Esophagus squamous epithelium (tissue), 5 donors: ENCODE measurements around the gene CCNB2. TPM values are rescaled to one million over a fixed set of nuclear protein-coding genes. Genes with fewer than 3 reads are reported as not detected.

Experiments used
- DNase-seq: peaks from one replicate; lab custom pipeline; 2025; lab: John Stamatoyannopoulos, UW
- H3K27ac ChIP-seq, 4 donors: fragments of 200-600 bp; sonication (generic); one replicate each; pipeline ENCODE4 v1.5.1; 2016 to 2019; ENCODE audit warnings: mild to moderate bottlenecking in 1 of 4
- H3K27me3 ChIP-seq, 4 donors: fragments of 200-600 bp; sonication (generic); 1 replicate in 3 of 4; 2 replicates in 1 of 4; pipeline versions ENCODE4 v1.5.1 to v1.6.0; 2017 to 2021; ENCODE audit warnings: antibody characterized with exemption in 1 of 4
- H3K36me3 ChIP-seq, 3 donors: fragments of 200-600 bp; sonication (generic); one replicate each; pipeline ENCODE4 v1.5.1; 2016 to 2019
- H3K4me1 ChIP-seq, 3 donors: fragments of 200-600 bp; sonication (generic); one replicate each; pipeline ENCODE4 v1.5.1; 2017 to 2019
- H3K4me3 ChIP-seq, 4 donors: fragments of 200-600 bp; sonication (generic); 1 replicate in 3 of 4; 2 replicates in 1 of 4; pipeline ENCODE4 v1.5.1; 2016 to 2019; ENCODE audit warnings: mild to moderate bottlenecking in 2 of 4, moderate library complexity in 1 of 4
- H3K9me3 ChIP-seq, 3 donors: fragments of 200-600 bp; sonication (generic); one replicate each; pipeline ENCODE4 v1.5.1; 2016 to 2019
- CTCF ChIP-seq, 6 experiments: fragments of 450-650 bp in 4 of 6; fragments of 200-600 bp in 2 of 6; sonication (generic) in 2 of 6; IDR thresholded peaks; one replicate each; pipeline ENCODE4 v1.5.1; 2016 to 2019; ENCODE audit warnings: antibody characterized with exemption in 6 of 6, mild to moderate bottlenecking in 4 of 6, moderate library complexity in 4 of 6
- POLR2A ChIP-seq, 4 donors: fragments of 450-650 bp; IDR thresholded peaks; one replicate each; pipeline ENCODE4 v1.6.1; 2017; ENCODE audit warnings: antibody characterized with exemption in 4 of 4, mild to moderate bottlenecking in 4 of 4, moderate library complexity in 3 of 4
- WGBS, 2 donors: methylation state at CpG; one replicate each; pipeline ENCODE4 v1.1.5; 2018; 5-methylcytosine and 5-hydroxymethylcytosine counted together
- intact Hi-C: fragments of 100-400 bp; cut with DNase I; formaldehyde crosslinking; loops from one replicate; pipeline ENCODE4 v1.15.0; 2022
- total RNA-seq, 4 donors: library from RNA; depleted of rRNA; stranded (reverse); fragments of >200 nt; gene quantifications; one replicate each; pipeline ENCODE4 v1.1.0, GENCODE V29; 2016
- donor health status: DM: yes; HTN: yes; CAD: no.

Gene CCNB2
- total RNA-seq, 4 donors from 2014 or later, result 12.2 to 38.9 (median 23.0) TPM

DNA sequence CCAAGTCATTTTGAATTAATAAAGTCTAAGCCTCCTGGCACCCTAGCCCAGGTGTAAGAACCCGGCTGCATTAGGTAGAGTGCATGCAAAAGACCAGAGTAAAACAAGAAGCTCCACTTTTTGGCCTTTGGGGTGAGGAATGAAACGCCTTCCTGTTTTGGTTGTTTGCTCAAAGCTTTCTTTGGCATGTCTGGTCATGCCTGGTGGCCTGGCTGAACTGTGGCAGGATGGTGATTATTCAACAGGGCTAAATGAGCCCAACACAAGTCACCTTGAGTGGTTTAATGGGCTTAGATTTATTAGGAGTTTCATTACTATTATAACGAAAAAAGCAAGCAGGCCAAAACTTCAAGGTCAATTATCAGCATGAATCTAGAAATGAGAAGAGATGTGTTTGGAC is 60.8 kb downstream of the CCNB2 start:
- no peak overlapping the region for H3K4me3 ChIP-seq
- no peak for TF ChIP-seq CTCF (IDR thresholded peaks at IDR 0.05)
- TF ChIP-seq POLR2A (IDR thresholded peaks at IDR 0.05), result no peak
- H3K27me3 ChIP-seq, result no peaks in the 10 kb centered on the region
- H3K36me3 ChIP-seq, result peaks cover 0 to 24% (median 8%) of the 10 kb centered on the region in 3 donors
- peaks cover 25 to 63% (median 28%) of the 10 kb centered on the region in 3 donors for H3K4me1 ChIP-seq
- H3K27ac ChIP-seq, result peak overlapping the region; percentile 63 to 83 (median 77)
- intact Hi-C loops, result no loop called here
- WGBS, 2 donors, result 31 to 52% methylated on average over 3 of the region's 3 CpGs
- no peak for DNase-seq
- H3K9me3 ChIP-seq, result no peaks in the 10 kb centered on the region

- intact Hi-C loops, result no loop called here
- WGBS, 2 donors, result 43 to 44% methylated on average over 4 of the region's 4 CpGs
- peaks cover 29 to 68% (median 32%) of the 10 kb centered on the region in 3 donors for H3K4me1 ChIP-seq
- H3K27me3 ChIP-seq, result no peaks in the 10 kb centered on the region
- no peak for DNase-seq
- no peak overlapping the region for H3K4me3 ChIP-seq
- TF ChIP-seq POLR2A (IDR thresholded peaks at IDR 0.05) (no peak), CTCF (IDR thresholded peaks at IDR 0.05) (no peak)
- H3K9me3 ChIP-seq, result no peaks in the 10 kb centered on the region
- H3K36me3 ChIP-seq, result peaks cover 0 to 21% (median 7%) of the 10 kb centered on the region in 3 donors
- H3K27ac ChIP-seq, result peak overlapping the region; percentile 63 to 83 (median 77)
These were observed 61.2 kb downstream of the CCNB2 start for GRCh38 chr15:59166166-59166565.

DNA sequence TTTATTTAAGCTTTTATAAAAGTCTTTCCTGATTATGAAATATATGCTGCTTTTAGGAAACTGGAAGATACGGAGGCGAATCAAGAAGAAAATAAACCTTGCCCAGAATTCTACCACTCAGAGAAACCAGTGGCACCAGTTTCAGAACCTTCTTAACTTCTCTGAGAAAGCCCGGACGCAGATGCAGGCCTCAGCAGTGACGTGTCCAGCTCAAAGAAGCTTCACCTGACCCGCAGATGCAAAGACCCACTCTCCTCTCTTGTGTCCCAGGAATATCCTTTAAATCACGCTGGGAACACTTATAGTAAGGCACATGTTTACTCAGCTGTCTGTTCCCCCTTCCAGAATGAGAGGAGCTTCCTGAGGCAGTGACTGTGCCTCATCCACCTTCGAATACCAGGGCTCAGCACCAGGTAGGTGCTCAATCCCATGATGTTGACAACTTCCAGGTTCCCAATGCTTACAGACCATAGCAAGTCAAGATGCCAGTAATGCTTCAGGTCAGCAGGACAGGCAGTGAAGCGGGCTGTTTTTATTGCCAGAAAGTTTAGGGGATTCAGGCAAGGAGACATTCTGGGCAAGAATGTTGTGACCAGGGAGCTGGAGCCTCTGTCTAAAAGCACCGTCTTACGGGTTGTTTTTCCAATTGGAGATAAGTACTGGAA is 61.8 kb downstream of the CCNB2 start:
- DNase-seq, result no peak
- H3K36me3 ChIP-seq, result peaks cover 0 to 21% (median 3%) of the 10 kb centered on the region in 3 donors
- peak overlapping the region; percentile 63 to 83 (median 77) for H3K27ac ChIP-seq
- peaks cover 30 to 73% (median 33%) of the 10 kb centered on the region in 3 donors for H3K4me1 ChIP-seq
- 52 to 64% methylated on average over 7 to 11 of the region's 11 CpGs for whole genome bisulfite sequencing, 2 donors
- no peak overlapping the region for H3K4me3 ChIP-seq
- intact Hi-C loops, result no loop called here
- H3K9me3 ChIP-seq, result no peaks in the 10 kb centered on the region
- no peak for TF ChIP-seq CTCF (IDR thresholded peaks at IDR 0.05)
- no peak for TF ChIP-seq POLR2A (IDR thresholded peaks at IDR 0.05)
- H3K27me3 ChIP-seq, result no peaks in the 10 kb centered on the region

DNA sequence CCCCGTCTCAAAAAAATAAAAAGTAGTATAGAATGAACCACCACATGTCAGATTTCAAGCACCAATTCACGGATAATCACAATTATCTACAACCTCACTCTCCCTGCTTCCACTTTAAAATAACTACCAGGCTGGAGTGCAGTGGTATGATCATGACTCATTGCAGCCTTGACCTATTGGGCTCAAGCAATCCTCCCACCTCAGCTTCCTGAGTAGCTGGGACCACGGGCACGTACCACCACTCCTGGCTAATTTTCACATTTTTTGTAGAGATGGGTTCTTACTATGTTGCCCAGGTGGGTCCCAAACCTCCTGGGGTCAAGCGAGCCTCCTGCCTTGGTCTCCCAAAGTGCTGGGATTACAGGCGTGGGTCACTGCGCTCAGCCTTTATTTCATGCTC is 63.6 kb downstream of the CCNB2 start:
- H3K36me3 ChIP-seq, result peaks cover 0 to 11% (median 0%) of the 10 kb centered on the region in 3 donors
- H3K9me3 ChIP-seq, result no peaks in the 10 kb centered on the region
- WGBS, 2 donors, result 81 to 93% methylated on average over 5 to 7 of the region's 7 CpGs
- peak overlapping the region in 3 of 4 donors; percentile 22 to 85 (median 83) for H3K27ac ChIP-seq
- H3K4me1 ChIP-seq, result peaks cover 30 to 73% (median 33%) of the 10 kb centered on the region in 3 donors
- no peaks in the 10 kb centered on the region for H3K27me3 ChIP-seq
- H3K4me3 ChIP-seq, result no peak overlapping the region
- DNase-seq, result no peak
- intact Hi-C loops, result no loop called here
- no peak for TF ChIP-seq POLR2A (IDR thresholded peaks at IDR 0.05)
- no peak for TF ChIP-seq CTCF (IDR thresholded peaks at IDR 0.05)

GRCh38 chr15:59169251-59169708 is 64.3 kb downstream of the CCNB2 start:
- 51 to 62% methylated on average over 3 of the region's 3 CpGs for WGBS, 2 donors
- intact Hi-C loops, result no loop called here
- no peak for DNase-seq
- no peak for TF ChIP-seq POLR2A (IDR thresholded peaks at IDR 0.05)
- TF ChIP-seq CTCF (IDR thresholded peaks at IDR 0.05), result no peak
- no peak overlapping the region for H3K4me3 ChIP-seq
- H3K9me3 ChIP-seq, result no peaks in the 10 kb centered on the region
- H3K36me3 ChIP-seq, result peaks cover 0 to 14% (median 0%) of the 10 kb centered on the region in 3 donors
- no peaks in the 10 kb centered on the region for H3K27me3 ChIP-seq
- peaks cover 30 to 72% (median 33%) of the 10 kb centered on the region in 3 donors for H3K4me1 ChIP-seq
- peak overlapping the region; percentile 78 to 89 (median 84) for H3K27ac ChIP-seq
